Adipocyte (in vitro differentiated cells): ENCODE measurements around the gene CAMTA1.
"Not testable (repeated sequence)": the region's sequence is repeated elsewhere in the genome, so short reads cannot be mapped to it uniquely, and the experiment has no call there.

Experiments
- DNase-seq: peaks from one replicate; pipeline ENCODE4 v3.0.0-alpha.2; 2015; ENCODE audit warnings: low read depth
- H3K27me3 ChIP-seq: replicated peaks from 2 replicates; pipeline ENCODE4 v1.7.0; 2013; ENCODE audit warnings: mild to moderate bottlenecking, low read length, moderate library complexity; ENCODE audit not compliant: control insufficient read depth, insufficient read depth
- H3K36me3 ChIP-seq: 2 replicates; pipeline ENCODE4 v1.7.0; 2013; ENCODE audit warnings: low read length, mild to moderate bottlenecking, moderate library complexity; ENCODE audit not compliant: control insufficient read depth, insufficient read depth, severe bottlenecking
- H3K4me1 ChIP-seq: 2 replicates; pipeline ENCODE4 v1.7.0; 2013; ENCODE audit warnings: mild to moderate bottlenecking, low read length, moderate library complexity; ENCODE audit not compliant: control insufficient read depth, insufficient read depth
- H3K4me3 ChIP-seq: 2 replicates; pipeline ENCODE4 v1.7.0; 2013; ENCODE audit warnings: mild to moderate bottlenecking, low read length, moderate library complexity
- H3K9ac ChIP-seq: 2 replicates; pipeline ENCODE4 v1.7.0; 2013; ENCODE audit warnings: mild to moderate bottlenecking, low read length, moderate library complexity
- H3K9me3 ChIP-seq: 2 replicates; pipeline ENCODE4 v1.7.0; 2013; ENCODE audit warnings: mild to moderate bottlenecking, low read length, moderate library complexity; ENCODE audit not compliant: control insufficient read depth

CAMTA1 gene

DNA sequence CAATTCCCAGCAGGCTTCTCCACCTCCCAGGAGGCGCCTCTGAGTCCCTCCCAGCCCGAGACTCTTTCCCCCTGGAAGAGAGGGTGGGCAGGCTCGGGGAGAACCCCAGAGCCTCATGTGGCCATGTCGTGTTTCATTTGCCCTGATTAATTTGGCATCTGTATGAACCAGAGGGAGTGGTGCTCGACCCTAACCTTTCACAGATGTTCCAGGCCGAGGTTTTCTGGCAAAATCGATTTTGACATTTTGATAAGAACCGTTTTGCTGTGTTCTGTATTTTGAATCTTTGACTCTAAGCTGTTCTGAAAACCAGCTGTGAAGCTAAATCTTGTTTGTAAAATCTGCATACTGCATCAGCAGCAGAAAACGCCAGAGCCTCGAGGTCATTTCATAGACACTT, 367.4 kb downstream of the CAMTA1 start:
- peaks cover 4% of the 10 kb centered on the region for H3K4me1 ChIP-seq
- no peak overlapping the region for H3K9ac ChIP-seq
- no peak for DNase-seq
- no peaks in the 10 kb centered on the region for H3K9me3 ChIP-seq
- H3K36me3 ChIP-seq, result no peaks in the 10 kb centered on the region
- no peak overlapping the region for H3K4me3 ChIP-seq
- peaks cover 44% of the 10 kb centered on the region for H3K27me3 ChIP-seq

DNA sequence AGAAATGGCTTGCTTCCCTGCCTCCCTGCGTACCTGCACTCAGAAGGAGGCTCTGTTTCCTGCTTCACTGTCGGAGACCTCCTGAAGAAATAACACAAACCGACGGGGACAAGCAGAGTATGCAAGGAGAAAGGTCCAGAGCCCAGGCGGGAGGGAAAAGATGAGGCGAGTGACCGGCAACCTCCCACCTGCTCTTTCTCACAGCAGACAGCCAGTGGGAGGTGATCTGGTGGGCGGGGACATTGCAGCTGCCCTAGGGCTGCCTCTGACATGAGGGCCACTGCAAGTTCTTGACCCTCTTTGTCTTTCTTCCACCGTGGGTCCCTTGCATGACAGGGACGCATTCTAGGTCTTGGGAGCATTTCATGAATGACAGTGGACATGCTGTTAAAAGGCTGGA, 368.2 kb downstream of the CAMTA1 start:
- H3K27me3 ChIP-seq, result peaks cover 44% of the 10 kb centered on the region
- no peaks in the 10 kb centered on the region for H3K36me3 ChIP-seq
- no peaks in the 10 kb centered on the region for H3K9me3 ChIP-seq
- peaks cover 4% of the 10 kb centered on the region for H3K4me1 ChIP-seq
- H3K9ac ChIP-seq, result no peak overlapping the region
- no peak overlapping the region for H3K4me3 ChIP-seq
- no peak for DNase-seq

DNA sequence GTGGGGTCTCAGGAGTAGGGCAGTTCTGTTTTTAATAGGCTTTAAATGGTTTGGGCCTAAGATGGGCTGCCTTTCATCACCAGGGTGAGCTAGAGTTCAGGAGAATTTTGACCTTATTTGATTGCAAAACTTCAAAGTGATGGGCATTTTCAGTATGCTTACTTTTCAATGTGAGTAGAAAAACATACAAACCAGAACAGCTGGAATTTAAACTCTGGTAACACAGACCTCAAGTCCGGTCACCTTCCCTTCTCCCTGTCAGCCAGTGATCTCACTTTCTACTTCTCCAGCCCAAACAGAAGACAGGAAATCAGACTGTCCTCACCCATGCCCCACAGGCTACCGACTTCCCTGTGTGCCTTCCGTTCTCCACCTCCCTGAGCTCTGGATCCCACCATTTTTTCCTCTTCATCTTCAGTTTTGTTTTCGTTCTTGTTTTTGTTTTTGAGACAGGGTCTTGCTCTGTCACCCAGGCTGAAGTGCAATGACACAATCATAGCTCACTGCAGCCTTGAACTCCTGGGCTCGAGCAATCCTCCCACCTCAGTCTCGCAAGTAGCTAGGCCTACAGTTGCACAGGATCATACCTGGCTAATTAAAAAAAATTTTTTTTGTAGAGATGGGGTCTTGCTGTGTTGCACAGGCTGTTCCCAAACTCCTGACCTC, 374.0 kb downstream of the CAMTA1 start:
- Histone ChIP-seq H3K4me1 (no peaks in the 10 kb centered on the region), H3K36me3 (no peaks in the 10 kb centered on the region), H3K4me3 (no peak overlapping the region), H3K9me3 (peaks cover 9% of the 10 kb centered on the region), H3K27me3 (peaks cover 11% of the 10 kb centered on the region), H3K9ac (no peak overlapping the region)
- DNase-seq, result no peak

DNA sequence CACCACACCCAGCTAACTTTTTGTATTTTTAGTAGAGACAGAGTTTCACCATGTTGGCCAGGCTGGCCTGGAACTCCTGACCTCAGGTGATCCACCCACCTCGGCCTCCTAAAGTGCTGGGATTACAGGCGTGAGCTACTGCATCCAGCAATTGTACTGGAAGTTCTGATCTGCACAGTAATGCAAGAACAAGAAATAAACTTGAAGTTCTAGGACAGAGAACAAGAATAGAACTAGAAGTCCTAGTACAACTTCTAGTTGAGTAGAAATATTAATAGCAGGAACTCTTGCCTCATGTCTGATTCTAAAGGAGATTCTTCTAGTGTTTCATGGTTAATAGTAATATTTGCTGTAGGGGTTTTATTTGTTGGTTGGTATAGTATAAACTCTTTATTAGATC, 383.3 kb downstream of the CAMTA1 start:
- not testable (repeated sequence) for DNase-seq, H3K4me1 ChIP-seq, H3K9me3 ChIP-seq, H3K4me3 ChIP-seq, H3K9ac ChIP-seq, H3K36me3 ChIP-seq
- peaks cover 15% of the 10 kb centered on the region for H3K27me3 ChIP-seq

DNA sequence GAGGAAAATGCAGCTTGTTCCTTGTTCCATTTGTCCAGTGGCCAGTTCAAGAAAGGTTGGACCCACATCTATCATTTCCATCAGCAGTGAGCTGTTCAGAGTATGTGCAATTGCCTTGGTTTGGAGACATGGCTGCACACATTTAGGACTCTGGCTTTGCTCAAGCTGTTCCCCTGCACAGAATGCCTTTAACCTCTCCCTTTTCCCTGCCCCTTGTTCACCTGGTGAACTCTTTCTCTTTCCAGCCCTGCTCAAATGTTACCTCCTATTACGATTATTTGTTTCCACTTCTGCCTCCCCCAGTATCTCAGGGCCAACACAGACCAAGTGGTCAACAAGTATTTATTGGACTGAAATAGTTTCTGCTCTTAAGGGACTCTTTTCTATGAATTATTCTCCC, 385.9 kb downstream of the CAMTA1 start:
- no peak overlapping the region for H3K4me3 ChIP-seq
- no peaks in the 10 kb centered on the region for H3K4me1 ChIP-seq
- no peak for DNase-seq
- H3K9ac ChIP-seq, result no peak overlapping the region
- H3K9me3 ChIP-seq, result no peaks in the 10 kb centered on the region
- peaks cover 23% of the 10 kb centered on the region for H3K27me3 ChIP-seq
- H3K36me3 ChIP-seq, result no peaks in the 10 kb centered on the region

DNA sequence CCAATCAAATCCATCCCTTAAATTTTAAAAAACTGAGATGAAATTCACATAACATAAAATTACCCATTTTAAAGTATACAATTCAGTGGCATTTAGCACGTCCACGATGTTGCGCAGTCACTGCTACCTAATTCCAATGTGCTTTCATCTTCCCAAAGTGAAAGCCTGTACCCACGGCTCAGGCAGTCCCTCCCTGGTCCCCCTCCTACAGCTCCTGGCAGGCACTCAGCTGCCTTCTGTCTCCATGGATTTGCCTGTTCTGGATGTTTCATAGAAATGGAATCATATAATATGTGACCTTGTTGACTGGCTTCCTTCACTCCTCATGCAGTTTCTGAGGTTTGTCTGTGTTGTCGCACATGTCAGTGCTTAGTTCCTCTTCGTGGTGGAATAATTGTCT, 386.3 kb downstream of the CAMTA1 start:
- Histone ChIP-seq H3K9ac (no peak overlapping the region), H3K27me3 (peaks cover 23% of the 10 kb centered on the region), H3K36me3 (no peaks in the 10 kb centered on the region), H3K4me1 (no peaks in the 10 kb centered on the region), H3K9me3 (no peaks in the 10 kb centered on the region), H3K4me3 (no peak overlapping the region)
- DNase-seq, result no peak

DNA sequence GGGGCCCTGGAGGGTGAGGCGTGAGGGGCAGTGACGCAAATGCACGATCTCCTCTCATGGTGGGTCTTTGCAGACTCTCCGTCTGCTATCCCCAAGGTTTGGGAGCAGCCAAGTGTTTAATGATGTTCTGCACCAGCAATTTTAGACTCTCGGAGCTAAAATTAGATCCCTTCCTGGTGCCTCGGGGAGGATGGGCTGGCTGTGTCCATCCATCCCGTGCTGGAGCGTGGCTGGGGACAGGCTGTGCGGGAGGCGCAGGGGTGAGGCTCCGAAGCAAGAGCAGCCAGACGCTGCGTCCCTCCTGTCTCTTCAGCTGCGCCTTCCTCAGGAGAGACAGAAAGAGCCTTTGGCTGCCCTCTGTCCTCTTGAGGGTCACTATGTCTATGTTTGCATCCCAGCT, 387.6 kb downstream of the CAMTA1 start:
- H3K4me3 ChIP-seq, result no peak overlapping the region
- H3K9me3 ChIP-seq, result no peaks in the 10 kb centered on the region
- no peaks in the 10 kb centered on the region for H3K36me3 ChIP-seq
- no peak for DNase-seq
- H3K4me1 ChIP-seq, result no peaks in the 10 kb centered on the region
- H3K9ac ChIP-seq, result no peak overlapping the region
- H3K27me3 ChIP-seq, result peaks cover 23% of the 10 kb centered on the region

DNA sequence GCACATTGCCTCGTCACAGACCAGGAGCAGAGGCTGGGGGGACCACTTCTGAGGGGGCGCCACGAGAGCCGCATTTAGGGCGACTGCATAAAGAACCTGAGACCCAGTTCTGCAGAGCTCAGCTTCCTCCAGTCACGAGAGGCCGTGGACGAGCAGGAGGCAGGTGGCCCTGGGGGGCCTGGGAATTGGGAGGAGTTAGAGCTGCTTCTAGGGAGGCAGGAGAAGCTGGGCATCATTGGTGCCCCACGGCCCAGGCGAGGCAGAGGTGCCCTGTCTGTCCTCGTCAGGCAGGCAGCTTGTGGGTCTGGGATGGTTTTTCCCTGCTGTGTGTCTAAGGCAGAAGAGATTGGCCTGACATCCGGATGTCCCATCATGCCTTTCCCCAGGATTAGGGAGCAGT, 389.3 kb downstream of the CAMTA1 start:
- H3K9ac ChIP-seq, result no peak overlapping the region
- DNase-seq, result no peak
- no peaks in the 10 kb centered on the region for H3K36me3 ChIP-seq
- no peaks in the 10 kb centered on the region for H3K4me1 ChIP-seq
- H3K27me3 ChIP-seq, result peaks cover 23% of the 10 kb centered on the region
- H3K9me3 ChIP-seq, result no peaks in the 10 kb centered on the region
- no peak overlapping the region for H3K4me3 ChIP-seq

DNA sequence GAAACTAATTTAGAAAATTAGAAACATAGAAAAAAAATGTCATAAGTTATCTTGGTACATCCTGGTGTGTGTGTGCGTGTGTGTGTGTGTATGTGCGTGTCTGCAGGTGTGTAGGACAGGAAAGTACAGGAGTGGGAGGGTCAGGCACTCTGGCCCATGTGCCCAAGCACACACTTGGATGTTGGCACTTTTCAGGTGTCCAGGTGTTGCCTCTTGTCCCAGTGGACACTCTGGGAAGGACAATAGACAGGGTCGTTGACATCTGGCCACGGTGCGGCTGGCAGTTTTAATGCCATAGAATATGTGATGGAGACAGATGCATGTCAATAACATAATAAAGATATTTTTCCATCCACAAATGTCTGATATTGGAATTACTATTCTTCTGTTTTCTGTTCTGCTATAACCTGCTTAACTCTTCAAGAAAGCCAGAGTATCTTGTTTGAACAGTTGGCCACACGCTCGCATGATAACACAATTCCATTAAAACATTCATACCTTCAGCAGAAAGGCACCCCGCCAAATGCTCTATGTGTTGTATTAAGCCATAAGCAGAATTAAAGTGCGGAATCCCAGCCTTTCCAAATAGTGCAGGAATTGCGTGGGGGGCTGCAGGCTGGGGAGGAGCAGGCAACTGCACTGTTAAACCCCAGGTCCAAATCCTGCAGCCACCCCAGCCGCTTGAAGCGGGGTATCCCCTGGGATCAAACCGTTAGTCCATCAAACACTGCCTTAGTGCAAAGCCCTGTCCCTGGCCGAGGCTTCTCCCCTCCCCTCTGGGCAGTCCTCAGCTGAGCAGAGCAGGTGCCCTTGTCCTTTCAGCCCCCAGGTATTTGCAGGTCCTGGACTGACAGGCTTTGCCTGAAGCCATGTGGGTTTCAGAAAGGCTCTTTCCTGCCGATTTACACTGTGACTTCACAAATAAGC, 390.0 kb downstream of the CAMTA1 start:
- Histone ChIP-seq H3K9me3 (peaks cover 2% of the 10 kb centered on the region), H3K9ac (no peak overlapping the region), H3K27me3 (peaks cover 23% of the 10 kb centered on the region), H3K4me3 (no peak overlapping the region), H3K36me3 (no peaks in the 10 kb centered on the region), H3K4me1 (no peaks in the 10 kb centered on the region)
- DNase-seq, result no peak

DNA sequence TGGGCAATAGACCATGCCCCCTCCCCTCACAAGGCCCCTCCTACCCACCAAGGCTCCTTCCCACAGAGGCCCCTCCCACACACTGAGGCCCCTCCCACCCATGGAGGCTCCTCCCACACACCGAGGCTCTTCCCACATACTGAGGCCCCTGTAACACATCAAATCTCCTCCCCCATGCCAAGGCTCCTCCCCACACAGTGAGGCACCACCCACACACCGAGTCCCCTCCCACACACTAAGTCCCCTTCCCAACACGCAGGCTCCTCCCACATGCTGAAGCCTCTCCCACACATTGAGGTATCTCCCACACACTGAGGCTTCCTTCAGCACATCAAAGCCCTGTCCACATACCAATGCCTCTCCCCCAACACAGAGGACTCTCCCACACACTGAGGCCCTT, 391.8 kb downstream of the CAMTA1 start:
- DNase-seq, result no peak
- peaks cover 18% of the 10 kb centered on the region for H3K27me3 ChIP-seq
- no peaks in the 10 kb centered on the region for H3K36me3 ChIP-seq
- no peaks in the 10 kb centered on the region for H3K4me1 ChIP-seq
- no peak overlapping the region for H3K9ac ChIP-seq
- peaks cover 17% of the 10 kb centered on the region for H3K9me3 ChIP-seq
- no peak overlapping the region for H3K4me3 ChIP-seq

DNA sequence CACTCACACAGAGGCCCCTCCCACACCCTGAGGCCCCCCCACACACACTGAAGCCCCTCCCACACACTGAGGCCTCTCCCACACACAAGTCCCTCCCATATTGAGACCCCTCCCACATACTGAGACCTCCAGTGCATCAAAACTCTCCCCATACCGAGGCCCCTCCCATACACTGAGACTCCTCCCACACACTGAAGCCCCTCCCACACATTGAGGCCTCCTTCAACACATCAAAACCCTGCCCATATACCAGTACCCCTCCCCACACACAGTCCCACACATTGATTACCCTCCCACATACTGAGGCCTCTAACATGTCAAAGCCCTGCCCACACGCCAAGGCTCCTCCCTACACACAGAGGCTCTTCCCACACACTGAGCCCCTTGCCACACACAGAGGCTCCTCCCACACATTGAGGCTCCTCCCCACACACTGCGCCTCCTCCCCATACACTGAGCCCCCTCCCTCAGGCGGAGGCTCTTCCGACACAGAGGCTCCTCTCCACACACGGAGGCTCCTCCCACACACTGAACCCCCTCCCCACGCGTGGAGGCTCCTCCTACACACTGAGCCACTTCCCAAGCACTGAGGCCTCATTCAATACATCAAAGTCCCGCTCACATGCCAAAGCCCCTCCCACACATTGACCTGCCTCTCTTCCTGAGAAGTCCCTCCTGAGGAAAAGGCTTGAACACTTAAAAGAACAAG, 392.3 kb downstream of the CAMTA1 start:
- Histone ChIP-seq H3K36me3 (no peaks in the 10 kb centered on the region), H3K4me3 (no peak overlapping the region), H3K9ac (no peak overlapping the region), H3K4me1 (no peaks in the 10 kb centered on the region), H3K27me3 (peaks cover 15% of the 10 kb centered on the region), H3K9me3 (peaks cover 17% of the 10 kb centered on the region)
- no peak for DNase-seq
